ENCODE data around the gene VTI1A. TPM values are rescaled to one million over a fixed set of nuclear protein-coding genes. Genes with fewer than 3 reads are reported as not detected.

Gene VTI1A
- total and polyA plus RNA-seq, 2 experiments from 2014 or later: 26.8 to 31.0 TPM

- Histone ChIP-seq H3F3A (replicated peaks; ENCODE audit: low read depth) (no peaks in the 10 kb centered on the region), H3K9me2 (ENCODE audit: insufficient read depth) (peaks cover 15% of the 10 kb centered on the region), H2AFZ (no peak overlapping the region), H3K79me2 (replicated peaks; ENCODE audit: insufficient read depth) (no peaks in the 10 kb centered on the region), H3K27me3 (ENCODE audit: insufficient read depth) (no peaks in the 10 kb centered on the region), H3K4me1 (ENCODE audit: insufficient read depth) (peaks cover 29% of the 10 kb centered on the region), H3K27ac (ENCODE audit: low read depth) (no peak overlapping the region), H3K36me3 (ENCODE audit: insufficient read depth) (no peaks in the 10 kb centered on the region), H3K4me3 (no peak overlapping the region), H3K4me2 (no peak overlapping the region), H4K20me1 (replicated peaks; ENCODE audit: insufficient read depth) (no peaks in the 10 kb centered on the region)
- H3K27me3 Mint-ChIP-seq (ENCODE audit: insufficient read depth, low read depth, poor library complexity): peaks cover 1% of the 10 kb centered on the region
- DNase-seq (ENCODE audit: low spot score) (no peak), ATAC-seq (no peak)
- no peak overlapping the region for H3K27ac Mint-ChIP-seq
- no peaks in the 10 kb centered on the region for H3K9me3 Mint-ChIP-seq
- no peak overlapping the region for H3K4me3 Mint-ChIP-seq
- H3K4me1 Mint-ChIP-seq: peaks cover 27% of the 10 kb centered on the region
- peaks cover 8% of the 10 kb centered on the region; the same call in 2 of the 3 replicates for H3K36me3 Mint-ChIP-seq (ENCODE audit: low read depth)
- TF ChIP-seq CREB1 (CRISPR knock-in tag; IDR thresholded peaks at IDR 0.05; ENCODE audit: low read depth) (no peak), POLR2AphosphoS5 (IDR thresholded peaks at IDR 0.05; ENCODE audit: low read depth) (no peak), STAT1 (IDR thresholded peaks at IDR 0.05; ENCODE audit: unreplicated experiment) (no peak), NANOG (IDR thresholded peaks at IDR 0.05; ENCODE audit: borderline replicate concordance) (no peak), CTCF (conservative IDR thresholded peaks at IDR 0.05; ENCODE audit: low read depth in 2 of 2) (no peak), ETS1 (IDR thresholded peaks at IDR 0.05) (no peak)
Observed at GRCh38 chr10:112769611-112770370, 322.8 kb downstream of the VTI1A start.

- H3K27ac Mint-ChIP-seq: no peak overlapping the region
Observed at GRCh38 chr10:112771733-112772132, 324.7 kb downstream of the VTI1A start.

More at GRCh38 chr10:112771733-112772132, 324.7 kb downstream of the VTI1A start:
- no peak overlapping the region for H3K4me3 ChIP-seq
- H2AFZ ChIP-seq: no peak overlapping the region
- Mint-ChIP-seq H3K27me3 (ENCODE audit: insufficient read depth, low read depth, poor library complexity) (peaks cover 1% of the 10 kb centered on the region), H3K36me3 (ENCODE audit: low read depth) (peaks cover 8% of the 10 kb centered on the region; the same call in 2 of the 3 replicates), H3K9me3 (no peaks in the 10 kb centered on the region), H3K4me3 (no peak overlapping the region), H3K4me1 (peaks cover 29% of the 10 kb centered on the region)
- H3K9me2 ChIP-seq (ENCODE audit: insufficient read depth): peaks cover 15% of the 10 kb centered on the region
- H3K27ac ChIP-seq (ENCODE audit: low read depth): no peak overlapping the region
- no peak overlapping the region for H3K4me2 ChIP-seq
- H3K79me2 ChIP-seq (replicated peaks; ENCODE audit: insufficient read depth): no peaks in the 10 kb centered on the region
- no peaks in the 10 kb centered on the region for H3K27me3 ChIP-seq (ENCODE audit: insufficient read depth)
- ATAC-seq (no peak), DNase-seq (ENCODE audit: low spot score) (no peak)
- H4K20me1 ChIP-seq (replicated peaks; ENCODE audit: insufficient read depth): no peaks in the 10 kb centered on the region
- H3K36me3 ChIP-seq (ENCODE audit: insufficient read depth): no peaks in the 10 kb centered on the region
- H3K4me1 ChIP-seq (ENCODE audit: insufficient read depth): peaks cover 20% of the 10 kb centered on the region
- TF ChIP-seq CTCF (conservative IDR thresholded peaks at IDR 0.05; ENCODE audit: low read depth in 2 of 2): no peak
- no peaks in the 10 kb centered on the region for H3F3A ChIP-seq (replicated peaks; ENCODE audit: low read depth)
